Measurements from ENCODE around the gene RUVBL2. TPM values are rescaled to one million over a fixed set of nuclear protein-coding genes. Genes with fewer than 3 reads are reported as not detected.
A peak's percentile ranks its signal among the peaks of the same experiment; 100 is the strongest.
"Not testable (repeated sequence)": the region's sequence is repeated elsewhere in the genome, so short reads cannot be mapped to it uniquely, and the experiment has no call there.

The RUVBL2 gene
- total RNA-seq, 2 experiments from 2014 or later: 175 to 176 TPM

- ChIA-PET CTCF (no interaction called here), POLR2A (interaction anchor here (2.4 kb wide), 1 partner anchor 10 kb away, joined by 8 read pairs; no protein-coding TSS in a partner anchor)
- Mint-ChIP-seq H3K9me3 (no peaks in the 10 kb centered on the region), H3K36me3 (ENCODE audit: low read depth) (peaks cover 20% of the 10 kb centered on the region), H3K27me3 (peaks cover 9% of the 10 kb centered on the region), H3K4me1 (ENCODE audit: low read depth) (peaks cover 25% of the 10 kb centered on the region), H3K4me3 (no peak overlapping the region), H3K27ac (no peak overlapping the region)
- intact Hi-C loops (cut with micrococcal nuclease): no loop called here
- no peak for ATAC-seq
- DNase-seq: no peak
- no peak for TF ChIP-seq CTCF (IDR thresholded peaks at IDR 0.05)
These were observed 22.6 kb downstream of the RUVBL2 start for GRCh38 chr19:49016067-49016839.

GRCh38 chr19:49017041-49017665, 23.5 kb downstream of the RUVBL2 start, which contains the start of gene LHB:
TSS of gene LHB (minus strand) at chr19:49017091. CDS start at chr19:49017081, 10 bp downstream.
- POLR2A ChIA-PET: interaction anchor here (2.4 kb wide), 1 partner anchor 11 kb away, joined by 8 read pairs; no protein-coding TSS in a partner anchor

GRCh38 chr19:49017666-49018351, 24.1 kb downstream of the RUVBL2 start:
- ChIA-PET CTCF (interaction anchor here (0.8 to 3.3 kb wide), 5 partner anchors 18 to 80 kb away, joined by 3 to 17 read pairs (median 6); partner anchors contain the start of genes GYS1 and RUVBL2), POLR2A (interaction anchor here (1.5 to 2.4 kb wide), 4 partner anchors 12 to 69 kb away, joined by 4 to 8 read pairs (median 6); partner anchors contain the start of genes GYS1 and RUVBL2)
- intact Hi-C loops (cut with micrococcal nuclease): no loop called here
- Mint-ChIP-seq H3K4me3 (peak overlapping the region; percentile 55), H3K9me3 (no peaks in the 10 kb centered on the region), H3K4me1 (ENCODE audit: low read depth) (peaks cover 30% of the 10 kb centered on the region), H3K27ac (no peak overlapping the region), H3K27me3 (peaks cover 9% of the 10 kb centered on the region), H3K36me3 (ENCODE audit: low read depth) (peaks cover 13% of the 10 kb centered on the region)
- peak; percentile 73 for DNase-seq
- TF ChIP-seq CTCF (IDR thresholded peaks at IDR 0.05): peak; percentile 84
- peak; percentile 77 for ATAC-seq

More at GRCh38 chr19:49017041-49017665, 23.5 kb downstream of the RUVBL2 start, which contains the start of gene LHB:
- no peak for ATAC-seq
- peaks cover 9% of the 10 kb centered on the region for H3K27me3 Mint-ChIP-seq
- no peak for DNase-seq
- intact Hi-C loops (cut with micrococcal nuclease): no loop called here
- CTCF ChIA-PET: interaction anchor here (1.4 to 3.3 kb wide), 2 partner anchors 19 to 24 kb away, joined by 6 to 17 read pairs; partner anchors contain the start of genes GYS1 and RUVBL2
- H3K27ac Mint-ChIP-seq: no peak within 1 kb of the TSS
- peak within 1 kb of the TSS; percentile 55 for H3K4me3 Mint-ChIP-seq
- no peak for TF ChIP-seq CTCF (IDR thresholded peaks at IDR 0.05)
- peaks cover 30% of the 10 kb centered on the region for H3K4me1 Mint-ChIP-seq (ENCODE audit: low read depth)
- H3K36me3 Mint-ChIP-seq (ENCODE audit: low read depth): peaks cover 16% of the 10 kb centered on the region
- H3K9me3 Mint-ChIP-seq: no peaks in the 10 kb centered on the region

- ChIA-PET CTCF (interaction anchor here (0.8 to 3.3 kb wide), 6 partner anchors 19 to 181 kb away, joined by 3 to 17 read pairs (median 4); partner anchors contain the start of genes GYS1 and RUVBL2), POLR2A (interaction anchor here (1.5 to 2.4 kb wide), 4 partner anchors 12 to 68 kb away, joined by 4 to 8 read pairs (median 6); partner anchors contain the start of genes GYS1 and RUVBL2)
- H3K9me3 Mint-ChIP-seq; H3K27me3 Mint-ChIP-seq; intact Hi-C loops (cut with micrococcal nuclease): not testable (repeated sequence)
- DNase-seq (peak; percentile 33), ATAC-seq (peak; percentile 19)
- Mint-ChIP-seq H3K4me3 (peak overlapping the region; percentile 55), H3K36me3 (ENCODE audit: low read depth) (peaks cover 10% of the 10 kb centered on the region), H3K4me1 (ENCODE audit: low read depth) (peaks cover 30% of the 10 kb centered on the region), H3K27ac (peak overlapping the region; percentile 36)
These were observed 24.9 kb downstream of the RUVBL2 start for GRCh38 chr19:49018388-49019241.

All from activated CD8-positive, alpha-beta T cell treated with anti-CD3 and anti-CD28 coated beads for 36 hours (primary cell).